Ishikawa (cell line): Measurements from ENCODE around the gene NEUROD2.

Experiments used
- CEBPB ChIP-seq: IDR thresholded peaks from 2 replicates; pipeline ENCODE4 v1.6.1; 2012
- CREB1 ChIP-seq: IDR thresholded peaks from 2 replicates; pipeline ENCODE4 v1.6.1; 2012; ENCODE audit warnings: low read depth
- EP300 ChIP-seq: IDR thresholded peaks from 2 replicates; pipeline ENCODE4 v1.6.1; 2012; ENCODE audit warnings: borderline replicate concordance
- FOXM1 ChIP-seq: IDR thresholded peaks from 2 replicates; pipeline ENCODE4 v1.6.1; 2012; ENCODE audit warnings: low read depth, borderline replicate concordance
- TEAD4 ChIP-seq: IDR thresholded peaks from 2 replicates; pipeline ENCODE4 v1.6.1; 2012
- TF ChIP-seq, protein P1 (sequence below): IDR thresholded peaks from 2 replicates; pipeline ENCODE4 v1.6.1; 2012; ENCODE audit warnings: low read depth, mild to moderate bottlenecking

GRCh38 chr17:39595928-39596510 lies 11.7 kb downstream of the NEUROD2 start:
- TF ChIP-seq FOXM1 (no peak), CREB1 (no peak), EP300 (no peak), CEBPB (no peak), TEAD4 (no peak)
- TF ChIP-seq, protein P1, sequence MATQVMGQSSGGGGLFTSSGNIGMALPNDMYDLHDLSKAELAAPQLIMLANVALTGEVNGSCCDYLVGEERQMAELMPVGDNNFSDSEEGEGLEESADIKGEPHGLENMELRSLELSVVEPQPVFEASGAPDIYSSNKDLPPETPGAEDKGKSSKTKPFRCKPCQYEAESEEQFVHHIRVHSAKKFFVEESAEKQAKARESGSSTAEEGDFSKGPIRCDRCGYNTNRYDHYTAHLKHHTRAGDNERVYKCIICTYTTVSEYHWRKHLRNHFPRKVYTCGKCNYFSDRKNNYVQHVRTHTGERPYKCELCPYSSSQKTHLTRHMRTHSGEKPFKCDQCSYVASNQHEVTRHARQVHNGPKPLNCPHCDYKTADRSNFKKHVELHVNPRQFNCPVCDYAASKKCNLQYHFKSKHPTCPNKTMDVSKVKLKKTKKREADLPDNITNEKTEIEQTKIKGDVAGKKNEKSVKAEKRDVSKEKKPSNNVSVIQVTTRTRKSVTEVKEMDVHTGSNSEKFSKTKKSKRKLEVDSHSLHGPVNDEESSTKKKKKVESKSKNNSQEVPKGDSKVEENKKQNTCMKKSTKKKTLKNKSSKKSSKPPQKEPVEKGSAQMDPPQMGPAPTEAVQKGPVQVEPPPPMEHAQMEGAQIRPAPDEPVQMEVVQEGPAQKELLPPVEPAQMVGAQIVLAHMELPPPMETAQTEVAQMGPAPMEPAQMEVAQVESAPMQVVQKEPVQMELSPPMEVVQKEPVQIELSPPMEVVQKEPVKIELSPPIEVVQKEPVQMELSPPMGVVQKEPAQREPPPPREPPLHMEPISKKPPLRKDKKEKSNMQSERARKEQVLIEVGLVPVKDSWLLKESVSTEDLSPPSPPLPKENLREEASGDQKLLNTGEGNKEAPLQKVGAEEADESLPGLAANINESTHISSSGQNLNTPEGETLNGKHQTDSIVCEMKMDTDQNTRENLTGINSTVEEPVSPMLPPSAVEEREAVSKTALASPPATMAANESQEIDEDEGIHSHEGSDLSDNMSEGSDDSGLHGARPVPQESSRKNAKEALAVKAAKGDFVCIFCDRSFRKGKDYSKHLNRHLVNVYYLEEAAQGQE: no peak
